ENCODE results near the gene BHLHA9.

DNA sequence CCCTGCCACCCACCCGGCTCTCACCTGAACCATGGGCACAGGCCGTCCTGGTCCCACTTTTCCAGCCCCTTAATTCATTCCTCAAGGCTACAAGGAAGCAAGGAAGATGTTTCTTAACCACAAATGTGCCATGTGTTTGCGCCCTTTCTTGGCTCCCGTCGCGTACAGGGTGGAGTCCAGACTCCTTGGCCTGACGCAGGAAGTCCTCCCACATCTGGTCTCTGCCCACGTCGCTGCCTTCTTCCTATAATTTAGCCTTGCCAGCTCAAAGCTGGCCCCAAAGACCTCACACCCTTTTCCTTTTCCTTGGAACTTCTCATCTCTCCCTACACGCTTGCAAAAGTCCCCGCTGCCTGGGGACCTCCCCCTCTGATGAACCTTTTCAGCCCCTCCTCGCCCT, 38.8 kb upstream of the BHLHA9 start:
- no peak for TF ChIP-seq TAF1 (IDR thresholded peaks at IDR 0.05; ENCODE audit: low read depth)
- TF ChIP-seq CEBPB (IDR thresholded peaks at IDR 0.05) = no peak
- no peak for TF ChIP-seq EP300 (IDR thresholded peaks at IDR 0.05; ENCODE audit: borderline replicate concordance)
- TF ChIP-seq, protein P1, sequence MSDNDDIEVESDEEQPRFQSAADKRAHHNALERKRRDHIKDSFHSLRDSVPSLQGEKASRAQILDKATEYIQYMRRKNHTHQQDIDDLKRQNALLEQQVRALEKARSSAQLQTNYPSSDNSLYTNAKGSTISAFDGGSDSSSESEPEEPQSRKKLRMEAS (IDR thresholded peaks at IDR 0.05) = no peak
- TF ChIP-seq TEAD4 (IDR thresholded peaks at IDR 0.05) = no peak
- TF ChIP-seq RAD21 (IDR thresholded peaks at IDR 0.05; ENCODE audit: low read depth) = no peak
- TF ChIP-seq YY1 (IDR thresholded peaks at IDR 0.05; ENCODE audit: low read depth) = no peak
- TF ChIP-seq, protein P2, sequence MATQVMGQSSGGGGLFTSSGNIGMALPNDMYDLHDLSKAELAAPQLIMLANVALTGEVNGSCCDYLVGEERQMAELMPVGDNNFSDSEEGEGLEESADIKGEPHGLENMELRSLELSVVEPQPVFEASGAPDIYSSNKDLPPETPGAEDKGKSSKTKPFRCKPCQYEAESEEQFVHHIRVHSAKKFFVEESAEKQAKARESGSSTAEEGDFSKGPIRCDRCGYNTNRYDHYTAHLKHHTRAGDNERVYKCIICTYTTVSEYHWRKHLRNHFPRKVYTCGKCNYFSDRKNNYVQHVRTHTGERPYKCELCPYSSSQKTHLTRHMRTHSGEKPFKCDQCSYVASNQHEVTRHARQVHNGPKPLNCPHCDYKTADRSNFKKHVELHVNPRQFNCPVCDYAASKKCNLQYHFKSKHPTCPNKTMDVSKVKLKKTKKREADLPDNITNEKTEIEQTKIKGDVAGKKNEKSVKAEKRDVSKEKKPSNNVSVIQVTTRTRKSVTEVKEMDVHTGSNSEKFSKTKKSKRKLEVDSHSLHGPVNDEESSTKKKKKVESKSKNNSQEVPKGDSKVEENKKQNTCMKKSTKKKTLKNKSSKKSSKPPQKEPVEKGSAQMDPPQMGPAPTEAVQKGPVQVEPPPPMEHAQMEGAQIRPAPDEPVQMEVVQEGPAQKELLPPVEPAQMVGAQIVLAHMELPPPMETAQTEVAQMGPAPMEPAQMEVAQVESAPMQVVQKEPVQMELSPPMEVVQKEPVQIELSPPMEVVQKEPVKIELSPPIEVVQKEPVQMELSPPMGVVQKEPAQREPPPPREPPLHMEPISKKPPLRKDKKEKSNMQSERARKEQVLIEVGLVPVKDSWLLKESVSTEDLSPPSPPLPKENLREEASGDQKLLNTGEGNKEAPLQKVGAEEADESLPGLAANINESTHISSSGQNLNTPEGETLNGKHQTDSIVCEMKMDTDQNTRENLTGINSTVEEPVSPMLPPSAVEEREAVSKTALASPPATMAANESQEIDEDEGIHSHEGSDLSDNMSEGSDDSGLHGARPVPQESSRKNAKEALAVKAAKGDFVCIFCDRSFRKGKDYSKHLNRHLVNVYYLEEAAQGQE (IDR thresholded peaks at IDR 0.05; ENCODE audit: low read depth) = no peak
- TF ChIP-seq FOXM1 (IDR thresholded peaks at IDR 0.05; ENCODE audit: borderline replicate concordance, low read depth) = no peak
- TF ChIP-seq TCF12 (IDR thresholded peaks at IDR 0.05; ENCODE audit: low read depth) = no peak
- no peak for TF ChIP-seq EGR1 (IDR thresholded peaks at IDR 0.05)
- no peak for TF ChIP-seq NFIC (IDR thresholded peaks at IDR 0.05)
